B cell (primary cell): ENCODE results near the gene RRAD. TPM values are rescaled to one million over a fixed set of nuclear protein-coding genes. Genes with fewer than 3 reads are reported as not detected.

Experiments used
- ATAC-seq: fragments of 200-7000 bp; cut with Tn5 transposase; one replicate; pipeline ENCODE4 v1.10.0; 2021; ENCODE audit warnings: low read depth, mild to moderate bottlenecking, moderate number of reproducible peaks, moderate library complexity
- CTCF ChIA-PET: fragments of 350-600 bp; sonication (Branson Sonifier 250); formaldehyde crosslinking; loops from one replicate; lab custom pipeline; 2021; ENCODE audit warnings: antibody characterized with exemption, inconsistent platforms; lab: Charles Lee
- POLR2A ChIA-PET: fragments of 350-600 bp; sonication (Branson Sonifier 250); formaldehyde crosslinking; loops from one replicate; lab custom pipeline; 2021; ENCODE audit warnings: antibody characterized with exemption; lab: Charles Lee
- DNase-seq: peaks from one replicate; pipeline ENCODE4 v3.0.0; 2013
- H2AFZ ChIP-seq: 2 replicates; pipeline ENCODE4 v1.6.1; 2012; ENCODE audit warnings: mild to moderate bottlenecking, low read depth, low read length; ENCODE audit not compliant: insufficient read depth, poor library complexity, severe bottlenecking
- H3K27ac ChIP-seq, 2 donors: 1 replicate in 1 of 2; 2 replicates in 1 of 2; pipeline ENCODE4 v1.5.1; 2012 to 2013; ENCODE audit warnings: low read length in 2 of 2, mild to moderate bottlenecking in 2 of 2, moderate library complexity in 1 of 2
- H3K27me3 ChIP-seq, 4 experiments: fragments of 200-600 bp in 1 of 4; sonication (generic) in 1 of 4; replicated peaks in 1 of 4; 1 replicate in 2 of 4; 2 replicates in 2 of 4; pipeline versions ENCODE4 v1.6.1 to v1.7.0; 2013 to 2016; ENCODE audit warnings: low read length in 3 of 4, mild to moderate bottlenecking in 2 of 4, mixed read lengths in 1 of 4, moderate library complexity in 1 of 4; ENCODE audit not compliant: insufficient read depth in 4 of 4, control insufficient read depth in 3 of 4; ENCODE audit errors: control extremely low read depth in 1 of 4
- H3K36me3 ChIP-seq, 2 experiments: replicated peaks in 1 of 2; 1 replicate in 1 of 2; 2 replicates in 1 of 2; pipeline versions ENCODE4 v1.6.1 to v1.7.1; 2013; ENCODE audit warnings: low read length in 1 of 2; ENCODE audit not compliant: insufficient read depth in 2 of 2, control insufficient read depth in 1 of 2; ENCODE audit errors: control extremely low read depth in 1 of 2, extremely low read depth in 1 of 2
- H3K4me1 ChIP-seq, 2 donors: fragments of 200-600 bp in 1 of 2; sonication (generic) in 1 of 2; 1 replicate in 1 of 2; 2 replicates in 1 of 2; pipeline versions ENCODE4 v1.5.1 to v1.6.1; 2013 to 2017; ENCODE audit warnings: low read length in 2 of 2; ENCODE audit not compliant: control insufficient read depth in 2 of 2, insufficient read depth in 2 of 2
- H3K4me2 ChIP-seq: replicated peaks from 2 replicates; pipeline ENCODE3; 2012; ENCODE audit warnings: mild to moderate bottlenecking, low read depth, low read length; ENCODE audit not compliant: poor library complexity, severe bottlenecking
- H3K4me3 ChIP-seq, 5 experiments: fragments of 200-600 bp in 1 of 5; sonication (generic) in 1 of 5; 1 replicate in 3 of 5; 2 replicates in 2 of 5; pipeline versions ENCODE4 v1.5.1 to v1.7.0; 2011 to 2016; ENCODE audit warnings: low read length in 4 of 5, mild to moderate bottlenecking in 4 of 5, low read depth in 2 of 5, control low read depth in 1 of 5, moderate library complexity in 1 of 5; ENCODE audit not compliant: insufficient read depth in 1 of 5; ENCODE audit errors: control extremely low read depth in 1 of 5, extremely low read depth in 1 of 5
- H3K79me2 ChIP-seq: fragments of 200-600 bp; sonication (generic); one replicate; pipeline ENCODE4 v1.6.0; 2016; ENCODE audit warnings: low read length; ENCODE audit not compliant: control insufficient read depth, insufficient read depth
- H3K9ac ChIP-seq: fragments of 200-600 bp; sonication (generic); 2 replicates; pipeline ENCODE4 v1.6.1; 2017; ENCODE audit warnings: mild to moderate bottlenecking, low read length, moderate library complexity
- H3K9me3 ChIP-seq, 3 donors: one replicate each; pipeline versions ENCODE4 v1.6.1 to v1.7.1; 2013; ENCODE audit warnings: low read length in 2 of 3; ENCODE audit not compliant: control insufficient read depth in 2 of 3, insufficient read depth in 1 of 3; ENCODE audit errors: control extremely low read depth in 1 of 3
- H4K20me1 ChIP-seq: 2 replicates; pipeline ENCODE4 v1.6.0; 2012; ENCODE audit warnings: mild to moderate bottlenecking, low read length; ENCODE audit not compliant: insufficient read depth, control insufficient read depth, poor library complexity, severe bottlenecking
- H3K27ac Mint-ChIP-seq: one replicate; pipeline ENCODE4 v1.8.0; 2021; ENCODE audit warnings: mixed read lengths
- H3K27me3 Mint-ChIP-seq: one replicate; pipeline ENCODE4 v1.8.0; 2021; ENCODE audit warnings: mixed read lengths
- H3K4me1 Mint-ChIP-seq: one replicate; pipeline ENCODE4 v1.8.0; 2021; ENCODE audit warnings: mixed read lengths
- H3K4me3 Mint-ChIP-seq: one replicate; pipeline ENCODE4 v1.8.0; 2021; ENCODE audit warnings: mixed read lengths
- H3K9me3 Mint-ChIP-seq: one replicate; pipeline ENCODE4 v1.8.0; 2022; ENCODE audit warnings: mixed read lengths; ENCODE audit not compliant: insufficient read depth
- CTCF ChIP-seq: fragments of 200-600 bp; IDR thresholded peaks from one replicate; pipeline ENCODE4 v1.8.0; 2022; ENCODE audit warnings: antibody characterized with exemption, mild to moderate bottlenecking
- EZH2 ChIP-seq: IDR thresholded peaks from 2 replicates; pipeline ENCODE4 v1.6.1; 2012; ENCODE audit warnings: borderline replicate concordance, low read depth, mild to moderate bottlenecking, moderate library complexity, low read length; ENCODE audit not compliant: insufficient read depth, poor library complexity, severe bottlenecking
- WGBS: methylation state at CpG from one replicate; pipeline ENCODE4 v1.1.5; 2013; ENCODE audit warnings: missing lambda C conversion rate; ENCODE audit not compliant: insufficient coverage; 5-methylcytosine and 5-hydroxymethylcytosine counted together
- intact Hi-C: fragments of 100-400 bp; cut with micrococcal nuclease; formaldehyde crosslinking; loops from one replicate; pipeline ENCODE4 v1.10.0; 2022
- polyA plus RNA-seq: library from polyadenylated mRNA; depleted of rRNA; stranded (reverse); fragments of >200 nt; gene quantifications from 2 replicates; pipeline ENCODE4 v1.2.3, GENCODE V29; 2012
- total RNA-seq, 2 donors: library from RNA; stranded (reverse); fragments of 120-200 nt in 1 of 2; gene quantifications; 1 replicate in 1 of 2; 2 replicates in 1 of 2; pipeline versions ENCODE4 v1.2.3 to v1.2.4, GENCODE V29; 2013 to 2022

Gene RRAD
- total and polyA plus RNA-seq, 2 donors (not counting 1 experiment from before 2014, with no cell fraction given), result 0.64 to 1.9 TPM

GRCh38 chr16:66888647-66889615 is 36.4 kb downstream of the RRAD start:
- Mint-ChIP-seq H3K4me3 (no peak overlapping the region), H3K27ac (no peak overlapping the region), H3K27me3 (no peaks in the 10 kb centered on the region), H3K9me3 (no peaks in the 10 kb centered on the region), H3K4me1 (no peaks in the 10 kb centered on the region)
- Histone ChIP-seq H2AFZ (no peak overlapping the region), H4K20me1 (no peaks in the 10 kb centered on the region), H3K27ac (no peak overlapping the region), H3K79me2 (no peaks in the 10 kb centered on the region), H3K4me3 (no peak overlapping the region), H3K27me3 (no peaks in the 10 kb centered on the region), H3K36me3 (peaks cover 0 to 21% of the 10 kb centered on the region in 2 experiments), H3K9me3 (no peaks in the 10 kb centered on the region), H3K4me1 (no peaks in the 10 kb centered on the region), H3K4me2 (no peak overlapping the region), H3K9ac (no peak overlapping the region)
- ATAC-seq (no peak), DNase-seq (no peak)
- POLR2A ChIA-PET, result no interaction called here
- WGBS, result 89% methylated on average over 3 of the region's 6 CpGs
- CTCF ChIA-PET, result interaction anchor here (1.2 to 1.5 kb wide), 3 partner anchors 8 to 21 kb away, joined by 3 to 5 read pairs (median 3); partner anchors contain the start of gene PDP2
- intact Hi-C loops, result no loop called here
- TF ChIP-seq EZH2 (no peak), CTCF (no peak)

GRCh38 chr16:66886914-66887313 is 38.4 kb downstream of the RRAD start:
- Histone ChIP-seq H4K20me1 (no peaks in the 10 kb centered on the region), H3K79me2 (peaks cover 1% of the 10 kb centered on the region), H3K27me3 (no peaks in the 10 kb centered on the region), H3K36me3 (peaks cover 0 to 21% of the 10 kb centered on the region in 2 experiments), H3K27ac (no peak overlapping the region), H3K4me2 (no peak overlapping the region), H3K4me1 (no peaks in the 10 kb centered on the region), H3K4me3 (no peak overlapping the region), H3K9me3 (no peaks in the 10 kb centered on the region), H3K9ac (no peak overlapping the region), H2AFZ (no peak overlapping the region)
- peaks cover under 1% of the 10 kb centered on the region for H3K4me1 Mint-ChIP-seq
- DNase-seq, result no peak
- no peak for TF ChIP-seq CTCF
- TF ChIP-seq EZH2, result no peak
- WGBS, result 100% methylated on average over 1 of the region's 3 CpGs
- H3K27ac Mint-ChIP-seq, result no peak overlapping the region
- POLR2A ChIA-PET, result no interaction called here
- H3K4me3 Mint-ChIP-seq, result no peak overlapping the region
- no peak for ATAC-seq
- CTCF ChIA-PET, result no interaction called here
- intact Hi-C loops, result no loop called here
- H3K27me3 Mint-ChIP-seq, result no peaks in the 10 kb centered on the region
- H3K9me3 Mint-ChIP-seq, result no peaks in the 10 kb centered on the region
